Immature natural killer cell (primary cell): ENCODE measurements around the gene TMEM229B. TPM values are rescaled to one million over a fixed set of nuclear protein-coding genes. Genes with fewer than 3 reads are reported as not detected.

Source experiments
- DNase-seq, 3 donors: peaks; one replicate each; pipeline ENCODE4 v3.0.0; 2022; ENCODE audit warnings: mixed read lengths in 1 of 3
- H3K27ac Mint-ChIP-seq, 6 donors: one replicate each; pipeline ENCODE4 v1.8.0; 2020; ENCODE audit warnings: mixed read lengths in 6 of 6, mild to moderate bottlenecking in 5 of 6, inconsistent platforms in 4 of 6, moderate library complexity in 3 of 6
- H3K27me3 Mint-ChIP-seq, 3 donors: one replicate each; pipeline ENCODE4 v1.8.0; 2020 to 2021; ENCODE audit warnings: low read depth in 3 of 3, mild to moderate bottlenecking in 3 of 3, mixed read lengths in 3 of 3, moderate library complexity in 3 of 3, inconsistent platforms in 1 of 3
- H3K36me3 Mint-ChIP-seq, 3 donors: one replicate each; pipeline ENCODE4 v1.8.0; 2020; ENCODE audit warnings: mixed read lengths in 3 of 3, inconsistent platforms in 2 of 3, mild to moderate bottlenecking in 2 of 3
- H3K4me1 Mint-ChIP-seq, 2 donors: one replicate each; pipeline ENCODE4 v1.8.0; 2020; ENCODE audit warnings: inconsistent platforms in 2 of 2, mild to moderate bottlenecking in 2 of 2, mixed read lengths in 2 of 2, moderate library complexity in 1 of 2
- H3K4me3 Mint-ChIP-seq, 5 donors: one replicate each; pipeline ENCODE4 v1.8.0; 2020; ENCODE audit warnings: mild to moderate bottlenecking in 5 of 5, mixed read lengths in 5 of 5, inconsistent platforms in 3 of 5, moderate library complexity in 3 of 5
- H3K9me3 Mint-ChIP-seq, 6 donors: one replicate each; pipeline ENCODE4 v1.8.0; 2020; ENCODE audit warnings: mild to moderate bottlenecking in 6 of 6, mixed read lengths in 6 of 6, inconsistent platforms in 4 of 6, moderate library complexity in 3 of 6
- polyA plus RNA-seq, 3 donors: library from polyadenylated mRNA; unstranded; fragments of 300-500 nt; fragmentation: Illumina TruSeq; gene quantifications; one replicate each; pipeline ENCODE4 v1.2.3, GENCODE V29; 2021

TMEM229B gene
- polyA plus RNA-seq, 3 donors from 2014 or later: 28.0 to 67.1 (median 35.8) TPM

DNA sequence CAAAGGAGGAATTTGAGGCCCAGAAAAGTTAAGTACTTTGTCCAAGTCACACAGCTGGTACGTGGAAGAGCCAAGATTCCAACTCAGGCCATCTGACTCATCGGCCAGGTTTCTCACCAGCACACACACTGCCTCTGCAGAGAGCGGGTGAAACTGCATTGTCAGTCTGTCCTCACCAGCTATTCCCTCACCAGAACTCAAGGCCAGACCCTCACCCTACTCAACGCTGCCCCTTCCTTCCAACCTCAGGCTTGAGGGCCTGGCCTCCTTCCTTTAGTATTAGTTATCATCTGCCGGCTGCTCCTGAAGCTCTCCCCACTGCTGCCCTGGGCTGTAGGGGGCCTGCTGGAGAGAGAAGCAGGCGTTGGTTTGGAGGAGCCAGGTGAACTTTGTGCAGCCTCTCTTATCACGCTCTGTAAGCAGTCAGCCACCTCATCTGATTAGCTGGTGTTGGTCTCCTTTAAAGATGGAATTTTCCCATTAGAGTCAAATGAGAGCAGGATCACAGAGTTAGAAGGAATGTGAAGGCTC, 60.0 kb downstream of the TMEM229B start:
- Mint-ChIP-seq H3K4me3 (no peak overlapping the region), H3K4me1 (no peaks in the 10 kb centered on the region), H3K27me3 (peaks cover 4 to 12% (median 4%) of the 10 kb centered on the region in 3 donors), H3K36me3 (no peaks in the 10 kb centered on the region), H3K27ac (no peak overlapping the region), H3K9me3 (no peaks in the 10 kb centered on the region)
- DNase-seq: no peak

- Mint-ChIP-seq H3K27me3 (peaks cover 4 to 12% (median 4%) of the 10 kb centered on the region in 3 donors), H3K9me3 (no peaks in the 10 kb centered on the region), H3K27ac (no peak overlapping the region), H3K4me1 (no peaks in the 10 kb centered on the region), H3K4me3 (no peak overlapping the region), H3K36me3 (no peaks in the 10 kb centered on the region)
- peak; percentile 64 to 77 (median 73) for DNase-seq
Measured at GRCh38 chr14:67426983-67427606, 61.4 kb downstream of the TMEM229B start.

DNA sequence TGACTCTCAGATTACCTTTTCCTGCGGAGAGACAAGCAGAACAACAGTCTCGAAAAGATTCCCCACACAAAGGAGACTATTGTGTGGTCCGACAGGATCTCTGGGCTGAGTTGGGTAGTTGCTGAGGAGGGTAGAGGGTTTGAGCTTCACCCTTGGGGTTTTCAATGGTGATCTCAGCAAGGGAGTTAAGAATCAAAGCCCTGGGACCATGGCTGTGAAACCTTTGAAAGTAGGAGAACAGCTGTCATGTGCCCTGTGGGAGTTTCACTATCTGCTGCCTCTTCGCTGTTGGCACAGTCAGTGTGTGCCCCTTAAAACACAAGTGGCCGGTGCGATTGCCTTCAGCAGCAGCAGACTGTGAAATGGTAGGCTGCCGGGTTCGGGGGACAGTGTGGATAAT, 62.4 kb downstream of the TMEM229B start:
- DNase-seq: no peak
- Mint-ChIP-seq H3K27ac (no peak overlapping the region), H3K36me3 (no peaks in the 10 kb centered on the region), H3K4me1 (no peaks in the 10 kb centered on the region), H3K4me3 (no peak overlapping the region), H3K27me3 (peaks cover 4 to 12% (median 4%) of the 10 kb centered on the region in 3 donors), H3K9me3 (no peaks in the 10 kb centered on the region)

GRCh38 chr14:67425608-67426007, 62.9 kb downstream of the TMEM229B start:
- H3K4me3 Mint-ChIP-seq: no peak overlapping the region
- peaks cover 4 to 12% (median 4%) of the 10 kb centered on the region in 3 donors for H3K27me3 Mint-ChIP-seq
- H3K4me1 Mint-ChIP-seq: no peaks in the 10 kb centered on the region
- no peaks in the 10 kb centered on the region for H3K9me3 Mint-ChIP-seq
- DNase-seq: no peak
- no peaks in the 10 kb centered on the region for H3K36me3 Mint-ChIP-seq
- H3K27ac Mint-ChIP-seq: no peak overlapping the region

DNA sequence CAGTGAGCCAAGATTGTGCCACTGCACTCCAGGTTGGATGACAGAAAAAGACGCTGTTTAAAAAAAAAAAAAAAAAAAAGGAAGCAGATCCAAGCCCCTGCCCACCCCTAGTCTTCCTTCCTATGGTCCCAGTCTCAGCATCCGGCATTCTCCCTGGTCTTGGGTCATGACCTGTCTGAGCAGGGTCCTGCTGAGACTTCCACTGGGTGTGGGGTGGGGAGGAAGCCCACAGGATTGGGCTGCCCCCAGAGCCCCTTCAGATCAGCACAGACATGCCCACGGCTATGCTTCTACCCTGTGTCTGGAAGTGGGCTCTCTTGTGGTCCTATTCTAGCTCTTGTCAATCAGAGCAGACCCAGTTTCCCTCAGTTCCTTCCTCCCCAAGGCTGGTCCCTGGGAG, 64.0 kb downstream of the TMEM229B start:
- Mint-ChIP-seq H3K27ac (no peak overlapping the region), H3K27me3 (peaks cover 4 to 13% (median 4%) of the 10 kb centered on the region in 3 donors), H3K9me3 (no peaks in the 10 kb centered on the region), H3K4me3 (no peak overlapping the region), H3K36me3 (no peaks in the 10 kb centered on the region), H3K4me1 (no peaks in the 10 kb centered on the region)
- no peak for DNase-seq

DNA sequence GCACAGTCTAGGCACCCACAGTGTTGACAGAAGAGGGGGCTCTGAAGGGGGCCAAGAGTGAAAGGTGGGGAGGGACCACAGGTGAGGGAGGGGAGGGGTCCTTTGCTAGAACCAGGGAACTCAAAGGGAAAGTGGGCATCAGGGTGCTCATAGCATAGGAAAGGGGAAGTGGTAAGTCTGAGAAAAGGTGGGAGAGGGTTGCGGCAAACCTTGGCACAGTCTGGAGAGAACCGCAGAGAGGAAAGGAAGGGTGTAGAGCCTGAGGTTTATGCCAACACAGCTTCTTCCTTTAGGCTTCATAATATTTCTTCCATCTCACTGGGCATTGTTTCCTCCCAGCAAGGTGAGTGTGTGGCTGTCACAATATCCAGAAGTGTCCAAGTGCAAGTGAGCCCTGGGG, 65.1 kb downstream of the TMEM229B start:
- no peaks in the 10 kb centered on the region for H3K4me1 Mint-ChIP-seq
- no peak overlapping the region for H3K27ac Mint-ChIP-seq
- H3K36me3 Mint-ChIP-seq: no peaks in the 10 kb centered on the region
- peaks cover 4 to 15% (median 4%) of the 10 kb centered on the region in 3 donors for H3K27me3 Mint-ChIP-seq
- no peaks in the 10 kb centered on the region for H3K9me3 Mint-ChIP-seq
- H3K4me3 Mint-ChIP-seq: no peak overlapping the region
- DNase-seq: no peak

DNA sequence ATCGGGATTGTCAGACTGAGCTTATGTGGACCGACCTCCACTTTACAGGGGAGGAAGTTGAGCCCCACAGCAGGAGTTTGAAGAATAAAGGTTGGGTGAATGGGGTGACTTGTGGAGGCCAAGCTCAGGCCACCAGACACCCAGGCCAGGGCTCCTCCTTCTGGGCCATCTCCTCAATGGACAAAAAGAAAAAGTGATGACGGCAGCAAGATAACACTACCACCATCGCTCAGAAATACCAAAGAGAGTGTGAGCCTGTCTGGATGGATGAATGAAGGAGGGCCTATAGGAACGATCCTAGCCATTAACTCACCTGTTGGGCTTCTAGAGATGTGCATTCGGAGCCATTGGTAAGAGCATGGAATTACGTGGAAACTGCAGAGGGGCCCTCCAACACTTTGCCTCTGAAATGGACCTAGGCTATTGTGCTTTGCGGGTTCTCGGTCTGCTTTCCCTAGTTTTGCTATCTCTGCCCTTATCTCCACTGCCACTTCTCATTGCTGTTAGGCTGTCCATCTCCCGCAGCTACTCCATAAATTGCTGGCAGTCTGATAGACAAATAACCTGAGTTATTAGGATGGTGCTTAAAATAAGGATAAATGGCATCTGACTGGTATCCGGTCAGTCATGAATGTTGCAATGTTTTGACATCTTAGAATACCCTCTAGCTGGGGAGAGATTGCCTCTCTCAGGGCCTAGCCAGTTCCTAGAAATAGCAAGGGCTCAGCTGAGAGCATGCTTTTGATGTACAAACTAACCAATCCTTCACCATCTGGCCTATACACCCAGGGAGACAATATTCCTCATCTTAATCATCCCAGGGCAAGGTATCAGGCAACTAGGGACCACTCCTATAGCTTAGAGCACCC, 66.9 kb downstream of the TMEM229B start:
- no peaks in the 10 kb centered on the region for H3K36me3 Mint-ChIP-seq
- no peak for DNase-seq
- no peak overlapping the region for H3K4me3 Mint-ChIP-seq
- no peaks in the 10 kb centered on the region for H3K9me3 Mint-ChIP-seq
- H3K27ac Mint-ChIP-seq: no peak overlapping the region
- H3K27me3 Mint-ChIP-seq: peaks cover 2 to 15% (median 4%) of the 10 kb centered on the region in 3 donors
- H3K4me1 Mint-ChIP-seq: no peaks in the 10 kb centered on the region

Other genes with a start within 250 kb of the TMEM229B start
- 1 to 10 TPM; 1.8 to 2.8 (median 2.0) TPM for gene PALS1, start 247.3 kb downstream of the TMEM229B start, polyA plus RNA-seq
- gene ATP6V1D, start 128.9 kb downstream of the TMEM229B start, polyA plus RNA-seq: 10 to 100 TPM; 74.0 to 94.9 (median 80.1) TPM
- gene EIF2S1, start 128.4 kb downstream of the TMEM229B start, polyA plus RNA-seq: 100 to 1,000 TPM; 131 to 159 (median 141) TPM
- not detected for gene PLEK2, start 76.6 kb downstream of the TMEM229B start, polyA plus RNA-seq
- gene PLEKHH1, start 44.6 kb upstream of the TMEM229B start, polyA plus RNA-seq: under 1 TPM in 1 of 3 donors, not detected in 2; 0.22 TPM
- 10 to 100 TPM; 28.8 to 41.9 (median 37.3) TPM for gene PIGH, start 111.5 kb upstream of the TMEM229B start, polyA plus RNA-seq
- 1 to 10 TPM in 2 of 3 donors, under 1 TPM in 1; 0.41 to 2.0 (median 1.8) TPM for gene ARG2, start 131.2 kb upstream of the TMEM229B start, polyA plus RNA-seq
- gene VTI1B, start 185.9 kb upstream of the TMEM229B start, polyA plus RNA-seq: 100 to 1,000 TPM in 2 of 3 donors, 10 to 100 TPM in 1; 75.0 to 118 (median 104) TPM
- 100 to 1,000 TPM in 1 of 3 donors, 10 to 100 TPM in 2; 62.7 to 113 (median 76.1) TPM for gene RDH11, start 207.0 kb upstream of the TMEM229B start, polyA plus RNA-seq
- gene RDH12, start 213.2 kb upstream of the TMEM229B start, polyA plus RNA-seq: under 1 TPM in 1 of 3 donors, not detected in 2; 0.17 TPM